K562 (cell line): ENCODE data around the gene CHCHD6. TPM values are rescaled to one million over a fixed set of nuclear protein-coding genes. Genes with fewer than 3 reads are reported as not detected.

Experiments used
- ATAC-seq: fragments of 200-7000 bp; cut with Tn5 transposase; 3 replicates; pipeline ENCODE4 v1.9.1; 2020; ENCODE audit warnings: moderate library complexity
- BruUV-seq: library from RNA; stranded (reverse); fragments of 400-500 nt; replicated peaks from 2 replicates; lab custom pipeline; 2021; lab: Mats Ljungman, UMichigan
- CTCF ChIA-PET: fragments of 300-600 bp; formaldehyde crosslinking; extraction: SDS; loops from one replicate; lab custom pipeline; 2021; ENCODE audit warnings: low intra/inter-chr PET ratio; lab: Yijun Ruan, JAX
- POLR2A ChIA-PET: fragments of 300-600, 350-650 bp; sonication (Branson Sonifier 250); formaldehyde crosslinking; extraction: SDS; loops from one replicate; lab custom pipeline; 2021; ENCODE audit warnings: antibody characterized with exemption, inconsistent platforms; lab: Yijun Ruan, JAX
- DNase-seq, 4 experiments: peaks; one replicate each; pipeline versions ENCODE4 v3.0.0 to v3.0.0-alpha.2; 2011 to 2018; ENCODE audit warnings: low spot score in 3 of 4, mixed read lengths in 3 of 4; ENCODE audit errors: extremely low read depth in 1 of 4
- FAIRE-seq: peaks from 2 replicates; lab custom pipeline; 2011; peaks lifted over from hg19 to GRCh38; lab: Jason Lieb, UNC
- H2AFZ ChIP-seq: 2 replicates; pipeline ENCODE4 v1.6.0; 2011; ENCODE audit warnings: low read depth, low read length, control low read depth, inconsistent platforms
- H3K27ac ChIP-seq: fragments of 200-600 bp; 3 replicates; pipeline ENCODE4 v1.8.0; 2011; ENCODE audit warnings: low read depth, mild to moderate bottlenecking, control low read depth, inconsistent platforms, low read length, moderate library complexity, mixed read lengths; ENCODE audit errors: extremely low read depth
- H3K27me3 ChIP-seq, 2 experiments: fragments of 300-600 bp in 1 of 2; 2 replicates in 1 of 2; 3 replicates in 1 of 2; pipeline versions ENCODE4 v1.6.0 to v1.8.0; 2011; ENCODE audit warnings: inconsistent platforms in 2 of 2, low read length in 2 of 2, mild to moderate bottlenecking in 1 of 2, mixed read lengths in 1 of 2, moderate library complexity in 1 of 2; ENCODE audit not compliant: control insufficient read depth in 2 of 2, insufficient read depth in 2 of 2
- H3K36me3 ChIP-seq: fragments of 300-600 bp; 3 replicates; pipeline ENCODE4 v1.8.0; 2011; ENCODE audit warnings: mild to moderate bottlenecking, low read length, inconsistent platforms; ENCODE audit not compliant: control insufficient read depth, insufficient read depth
- H3K4me1 ChIP-seq, 2 experiments: fragments of 200-600 bp in 1 of 2; replicated peaks in 1 of 2; 2 replicates in 1 of 2; 3 replicates in 1 of 2; pipeline versions ENCODE4 v1.5.1 to v1.8.0; 2011; ENCODE audit warnings: inconsistent platforms in 2 of 2, low read length in 2 of 2, mild to moderate bottlenecking in 1 of 2, mixed read lengths in 1 of 2, moderate library complexity in 1 of 2; ENCODE audit not compliant: control insufficient read depth in 2 of 2, insufficient read depth in 2 of 2
- H3K4me2 ChIP-seq: 2 replicates; pipeline ENCODE4 v1.6.1; 2011; ENCODE audit warnings: low read length, control low read depth, inconsistent platforms, mixed read lengths; ENCODE audit not compliant: insufficient read depth
- H3K4me3 ChIP-seq: fragments of 200-600 bp; sonication (generic), shearing (Covaris generic); 2 replicates; pipeline ENCODE4 v1.5.1; 2016; ENCODE audit warnings: control low read depth, inconsistent platforms
- H3K79me2 ChIP-seq: fragments of 200-600 bp; 3 replicates; pipeline ENCODE4 v1.8.0; 2011; ENCODE audit warnings: low read length, inconsistent platforms; ENCODE audit not compliant: control insufficient read depth, insufficient read depth
- H3K9ac ChIP-seq, 2 experiments: 2 replicates each; pipeline versions ENCODE4 v1.6.0 to v1.6.1; 2011; ENCODE audit warnings: low read depth in 2 of 2, low read length in 2 of 2, control low read depth in 1 of 2, inconsistent platforms in 1 of 2, mild to moderate bottlenecking in 1 of 2, mixed read lengths in 1 of 2; ENCODE audit not compliant: insufficient read depth in 1 of 2
- H3K9me1 ChIP-seq: one replicate; pipeline ENCODE4 v1.6.0; 2011; ENCODE audit warnings: inconsistent platforms, mild to moderate bottlenecking, low read length, moderate library complexity; ENCODE audit not compliant: control insufficient read depth, insufficient read depth
- H3K9me3 ChIP-seq: replicated peaks from 2 replicates; pipeline ENCODE4 v1.5.1; 2011; ENCODE audit warnings: low read depth, low read length, inconsistent platforms; ENCODE audit not compliant: control insufficient read depth, insufficient read depth
- H4K20me1 ChIP-seq: replicated peaks from 2 replicates; pipeline ENCODE4 v1.6.1; 2011; ENCODE audit warnings: low read length, inconsistent platforms, mixed read lengths; ENCODE audit not compliant: control insufficient read depth, insufficient read depth
- BCOR ChIP-seq: fragments of 450-650 bp; IDR thresholded peaks from 2 replicates; pipeline ENCODE4 v1.6.1; 2016
- CUX1 ChIP-seq: fragments of 200-800 bp; sonication (Bioruptor generic); IDR thresholded peaks from 2 replicates; pipeline ENCODE4 v1.6.1; 2016; ENCODE audit warnings: missing genetic modification characterization, missing compliant biosample characterization
- PRPF4 ChIP-seq: fragments of 200-400 bp; formaldehyde crosslinking; IDR thresholded peaks from one replicate; pipeline ENCODE4 v1.6.1; 2017; ENCODE audit warnings: low read length, low read depth, mild to moderate bottlenecking; ENCODE audit not compliant: insufficient read depth, poor library complexity, severe bottlenecking
- ZNF444 ChIP-seq: fragments of 250-450 bp; sonication (Bioruptor Pico); IDR thresholded peaks from 2 replicates; pipeline ENCODE4 v1.4.0; 2020; ENCODE audit warnings: mild to moderate bottlenecking, moderate library complexity
- ZNF609 ChIP-seq: sonication (generic); formaldehyde crosslinking; IDR thresholded peaks from 2 replicates; pipeline ENCODE4 v1.8.1; 2023; ENCODE audit warnings: missing genetic modification reagents, mild to moderate bottlenecking, borderline replicate concordance
- WGBS: fragments of 100-300 bp; shearing (Covaris generic); methylation state at CpG from one replicate; pipeline ENCODE4 v1.1.6; 2016; ENCODE audit warnings: low coverage, mixed read lengths; ENCODE audit not compliant: insufficient coverage; ENCODE audit errors: missing lambda C conversion rate; 5-methylcytosine and 5-hydroxymethylcytosine counted together
- in situ Hi-C: fragments of 300-500 bp; cut with MboI; formaldehyde crosslinking; loops from 4 replicates; pipeline ENCODE4 v1.15.0; 2018; ENCODE audit warnings: inconsistent platforms, mixed read lengths
- intact Hi-C: fragments of 100-400 bp; cut with micrococcal nuclease; formaldehyde crosslinking; loops from 2 replicates; pipeline ENCODE4 v1.14.2; 2022
- polyA plus RNA-seq, 8 experiments: library from polyadenylated mRNA; depleted of rRNA in 4 of 8; stranded (reverse) in 5 of 8; unstranded in 3 of 8; fragments of >200 nt; fragmentation: Nextera tagmentation in 2 of 8; fragmentation: Illumina TruSeq in 1 of 8; extraction: Ambion mirVana in 2 of 8; extraction: Trizol in 1 of 8; gene quantifications; 2 replicates each; pipeline versions ENCODE4 v1.2.1 to v1.2.3, GENCODE V29; 2011 to 2014; ENCODE audit warnings: inconsistent platforms in 1 of 8, missing spikeins in 1 of 8
- total RNA-seq, 7 experiments: library from RNA; depleted of rRNA in 6 of 7; stranded (reverse); fragments of >200 nt in 6 of 7; fragmentation: Illumina TruSeq in 2 of 7; extraction: Trizol in 2 of 7; gene quantifications; 2 replicates each; pipeline versions ENCODE4 v1.2.1 to v1.2.3, GENCODE V29; 2011 to 2021; ENCODE audit warnings: low replicate concordance in 1 of 7

Gene CHCHD6
- total and polyA plus RNA-seq, 9 of the 15 experiments (the other 6 are each of a cell fraction or from before 2014, with no cell fraction given) = 4.6 to 18.6 (median 10.9) TPM

GRCh38 chr3:126925411-126926171 is 221.6 kb downstream of the CHCHD6 start:
- Histone ChIP-seq H3K9me1 (no peaks in the 10 kb centered on the region), H3K9ac (no peak overlapping the region), H2AFZ (0 out of 2 replicates have a peak overlapping the region, but pooled peaks have one; percentile 13), H3K36me3 (no peaks in the 10 kb centered on the region), H3K79me2 (peaks cover 3% of the 10 kb centered on the region; the same call in 1 of the 3 replicates), H3K4me1 (peaks cover 7 to 40% of the 10 kb centered on the region in 2 experiments), H3K9me3 (no peaks in the 10 kb centered on the region), H4K20me1 (no peaks in the 10 kb centered on the region), H3K27ac (no peak overlapping the region)
- WGBS = 68% methylated on average over 13 of the region's 14 CpGs
- POLR2A ChIA-PET = interaction anchor here (0.7 kb wide), 1 partner anchor 174 kb away, joined by 3 read pairs; no protein-coding TSS in a partner anchor
- no peak for ATAC-seq
- intact Hi-C loops = no loop called here
- TF ChIP-seq PRPF4 (no peak), CUX1 (CRISPR knock-in tag) (no peak), ZNF444 (CRISPR knock-in tag) (no peak), ZNF609 (no peak), BCOR (0 out of 2 replicates have a peak, but pooled peaks have one; percentile 19)
- TF ChIP-seq, all 486 proteins: peak for 1
- BruUV-seq = no TSS peak
- Histone ChIP-seq H3K27me3 (no peaks in the 10 kb centered on the region), H3K4me2 (no peak overlapping the region), H3K4me3 (no peak overlapping the region)
- DNase-seq (no peak), FAIRE-seq (no peak)
- in situ Hi-C loops = no loop called here
- CTCF ChIA-PET = no interaction called here
